Liver (tissue), 3 donors: ENCODE measurements around the gene LRMDA.

Source experiments
- CTCF ChIP-seq: fragments of 150-350 bp; IDR thresholded peaks from 2 replicates; pipeline ENCODE4 v1.5.1; 2017; ENCODE audit warnings: improper control_type of control experiment, low read depth, low read length; ENCODE audit not compliant: missing input control
- EGR1 ChIP-seq, 2 donors: IDR thresholded peaks; 2 replicates each; pipeline ENCODE4 v1.6.1; 2016 to 2018; ENCODE audit warnings: antibody characterized with exemption in 2 of 2, low read depth in 2 of 2
- FOXA1 ChIP-seq: IDR thresholded peaks from 2 replicates; pipeline ENCODE4 v1.6.1; 2016; ENCODE audit warnings: antibody characterized with exemption
- HNF4G ChIP-seq: IDR thresholded peaks from 2 replicates; pipeline ENCODE4 v1.6.1; 2016; ENCODE audit warnings: antibody characterized with exemption
- JUND ChIP-seq, 2 donors: IDR thresholded peaks; 2 replicates each; pipeline ENCODE4 v1.6.1; 2016; ENCODE audit warnings: antibody characterized with exemption in 2 of 2
- RAD21 ChIP-seq, 2 donors: IDR thresholded peaks; 2 replicates each; pipeline ENCODE4 v1.6.1; 2016; ENCODE audit warnings: antibody characterized with exemption in 2 of 2, mild to moderate bottlenecking in 2 of 2
- RXRA ChIP-seq, 2 donors: IDR thresholded peaks; 2 replicates each; pipeline ENCODE4 v1.6.1; 2017 to 2018; ENCODE audit warnings: antibody characterized with exemption in 2 of 2, mild to moderate bottlenecking in 1 of 2
- SP1 ChIP-seq: IDR thresholded peaks from 2 replicates; pipeline ENCODE4 v1.6.1; 2018; ENCODE audit warnings: antibody characterized with exemption, mild to moderate bottlenecking
- TAF1 ChIP-seq: conservative IDR thresholded peaks from 2 replicates; pipeline ENCODE4 v1.6.1; 2016; ENCODE audit warnings: antibody characterized with exemption, mild to moderate bottlenecking
- YY1 ChIP-seq: IDR thresholded peaks from 2 replicates; pipeline ENCODE4 v1.6.1; 2016; ENCODE audit warnings: antibody characterized with exemption, mild to moderate bottlenecking
- TF ChIP-seq, protein P1 (sequence below): IDR thresholded peaks from 2 replicates; pipeline ENCODE4 v1.6.1; 2016; ENCODE audit warnings: antibody characterized with exemption
- TF ChIP-seq, protein P2 (sequence below): IDR thresholded peaks from 2 replicates; pipeline ENCODE4 v1.6.1; 2016; ENCODE audit warnings: antibody characterized with exemption, mild to moderate bottlenecking
- TF ChIP-seq, protein P3 (sequence below): IDR thresholded peaks from 2 replicates; pipeline ENCODE4 v1.6.1; 2016; ENCODE audit warnings: antibody characterized with exemption
- donor health status: healthy.
- donor health status: healthy.

DNA sequence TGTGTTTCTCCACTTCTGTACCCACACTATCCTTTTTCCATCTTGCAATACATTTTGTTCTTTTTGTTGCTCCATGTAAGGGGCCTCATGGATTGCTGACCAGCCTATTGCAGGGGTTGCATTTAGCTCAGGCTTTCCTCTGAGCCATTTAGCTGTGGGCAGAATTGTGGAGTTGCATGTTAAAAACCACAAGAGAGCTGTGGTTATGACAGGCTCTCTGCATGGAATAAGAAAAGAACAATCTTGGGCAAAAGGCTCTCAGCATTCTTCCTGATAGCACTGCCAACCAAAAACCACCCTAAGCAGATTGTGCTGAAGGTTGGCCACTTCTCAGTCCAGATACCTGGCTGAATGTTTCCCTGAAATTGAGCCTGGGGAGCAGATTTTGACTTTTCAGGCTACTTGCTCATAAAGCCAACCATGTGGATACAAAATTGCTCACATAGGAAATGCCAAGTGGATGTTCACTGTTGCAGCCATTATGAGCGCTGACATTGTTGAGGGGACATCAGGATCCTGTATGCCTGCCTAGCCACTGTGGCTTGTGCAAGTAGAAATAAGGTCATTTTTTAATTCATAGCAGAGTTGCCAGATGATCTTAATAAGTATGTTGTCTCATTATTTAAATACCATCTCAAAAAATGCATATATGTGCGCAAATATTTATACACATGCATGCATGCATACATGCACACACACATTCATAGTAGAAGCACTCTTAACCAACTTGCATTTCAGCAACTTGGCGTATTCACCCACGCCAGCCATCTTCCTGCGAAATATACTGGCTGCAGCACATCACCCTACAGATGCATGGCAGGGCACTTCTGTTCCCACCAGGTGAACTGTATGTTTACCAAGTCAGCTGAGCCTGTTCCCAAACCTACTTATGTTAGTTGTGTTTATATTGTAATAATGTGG, 695.4 kb downstream of the LRMDA start:
- TF ChIP-seq RAD21 (IDR thresholded peaks at IDR 0.05) (no peak), CTCF (no peak), SP1 (no peak), JUND (IDR thresholded peaks at IDR 0.05) (no peak), HNF4G (no peak), TAF1 (no peak), FOXA1 (no peak), EGR1 (IDR thresholded peaks at IDR 0.05; ENCODE audit: low read depth in 2 of 2) (no peak), YY1 (no peak), RXRA (IDR thresholded peaks at IDR 0.05) (no peak)
- TF ChIP-seq, protein P1, sequence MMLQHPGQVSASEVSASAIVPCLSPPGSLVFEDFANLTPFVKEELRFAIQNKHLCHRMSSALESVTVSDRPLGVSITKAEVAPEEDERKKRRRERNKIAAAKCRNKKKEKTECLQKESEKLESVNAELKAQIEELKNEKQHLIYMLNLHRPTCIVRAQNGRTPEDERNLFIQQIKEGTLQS = no peak
- TF ChIP-seq, protein P2, sequence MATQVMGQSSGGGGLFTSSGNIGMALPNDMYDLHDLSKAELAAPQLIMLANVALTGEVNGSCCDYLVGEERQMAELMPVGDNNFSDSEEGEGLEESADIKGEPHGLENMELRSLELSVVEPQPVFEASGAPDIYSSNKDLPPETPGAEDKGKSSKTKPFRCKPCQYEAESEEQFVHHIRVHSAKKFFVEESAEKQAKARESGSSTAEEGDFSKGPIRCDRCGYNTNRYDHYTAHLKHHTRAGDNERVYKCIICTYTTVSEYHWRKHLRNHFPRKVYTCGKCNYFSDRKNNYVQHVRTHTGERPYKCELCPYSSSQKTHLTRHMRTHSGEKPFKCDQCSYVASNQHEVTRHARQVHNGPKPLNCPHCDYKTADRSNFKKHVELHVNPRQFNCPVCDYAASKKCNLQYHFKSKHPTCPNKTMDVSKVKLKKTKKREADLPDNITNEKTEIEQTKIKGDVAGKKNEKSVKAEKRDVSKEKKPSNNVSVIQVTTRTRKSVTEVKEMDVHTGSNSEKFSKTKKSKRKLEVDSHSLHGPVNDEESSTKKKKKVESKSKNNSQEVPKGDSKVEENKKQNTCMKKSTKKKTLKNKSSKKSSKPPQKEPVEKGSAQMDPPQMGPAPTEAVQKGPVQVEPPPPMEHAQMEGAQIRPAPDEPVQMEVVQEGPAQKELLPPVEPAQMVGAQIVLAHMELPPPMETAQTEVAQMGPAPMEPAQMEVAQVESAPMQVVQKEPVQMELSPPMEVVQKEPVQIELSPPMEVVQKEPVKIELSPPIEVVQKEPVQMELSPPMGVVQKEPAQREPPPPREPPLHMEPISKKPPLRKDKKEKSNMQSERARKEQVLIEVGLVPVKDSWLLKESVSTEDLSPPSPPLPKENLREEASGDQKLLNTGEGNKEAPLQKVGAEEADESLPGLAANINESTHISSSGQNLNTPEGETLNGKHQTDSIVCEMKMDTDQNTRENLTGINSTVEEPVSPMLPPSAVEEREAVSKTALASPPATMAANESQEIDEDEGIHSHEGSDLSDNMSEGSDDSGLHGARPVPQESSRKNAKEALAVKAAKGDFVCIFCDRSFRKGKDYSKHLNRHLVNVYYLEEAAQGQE = no peak
- TF ChIP-seq, protein P3, sequence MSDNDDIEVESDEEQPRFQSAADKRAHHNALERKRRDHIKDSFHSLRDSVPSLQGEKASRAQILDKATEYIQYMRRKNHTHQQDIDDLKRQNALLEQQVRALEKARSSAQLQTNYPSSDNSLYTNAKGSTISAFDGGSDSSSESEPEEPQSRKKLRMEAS = no peak
